HCT116 (cell line): ENCODE results near the gene TBL1X. TPM values are rescaled to one million over a fixed set of nuclear protein-coding genes. Genes with fewer than 3 reads are reported as not detected.

Source experiments
- ATAC-seq: fragments of 200-7000 bp; cut with Tn5 transposase; 2 replicates; pipeline ENCODE4 v1.9.1; 2020; ENCODE audit warnings: mild to moderate bottlenecking, moderate library complexity
- BruUV-seq: library from RNA; stranded (reverse); fragments of 400-500 nt; replicated peaks from 2 replicates; lab custom pipeline; 2021; lab: Mats Ljungman, UMichigan
- CTCF ChIA-PET: fragments of 300-600 bp; sonication (Branson Sonifier 250); formaldehyde crosslinking; loops from one replicate; lab custom pipeline; 2021; ENCODE audit warnings: antibody characterized with exemption; lab: Charles Lee
- POLR2A ChIA-PET: fragments of 300-600, 350-600 bp; sonication (Branson Sonifier 250); formaldehyde crosslinking; loops from one replicate; lab custom pipeline; 2021; ENCODE audit warnings: antibody characterized with exemption; lab: Charles Lee
- RAD21 ChIA-PET, 2 experiments: fragments of 300-600 bp; sonication (Branson Sonifier 250); formaldehyde crosslinking; loops; one replicate each; lab custom pipeline; 2023; ENCODE audit warnings: low total read pairs in 2 of 2; ENCODE audit not compliant: uncharacterized antibody in 2 of 2, unreplicated experiment in 2 of 2, low non-redundant PET in 1 of 2; lab: Charles Lee
- DNase-seq: peaks from one replicate; pipeline ENCODE4 v3.0.0-alpha.2; 2010; ENCODE audit warnings: low read depth, low spot score
- H2AFZ ChIP-seq: fragments of 200-600 bp; shearing (Covaris generic), sonication (generic); 2 replicates; pipeline ENCODE4 v1.6.1; 2017; ENCODE audit warnings: low read depth, mixed run types, mixed read lengths, antibody characterized with exemption, low read length; ENCODE audit not compliant: poor library complexity, severe bottlenecking
- H3K27ac ChIP-seq: 2 replicates; pipeline ENCODE4 v1.5.1; 2012; ENCODE audit warnings: low read depth, low read length
- H3K27me3 ChIP-seq: fragments of 200-600 bp; sonication (generic); 2 replicates; pipeline ENCODE4 v1.6.1; 2016; ENCODE audit warnings: mixed run types, low read length, mixed read lengths; ENCODE audit not compliant: insufficient read depth
- H3K36me3 ChIP-seq, 2 experiments: fragments of 200-500 bp in 1 of 2; fragments of 200-600 bp in 1 of 2; sonication (Bioruptor generic) in 1 of 2; sonication (generic) in 1 of 2; 2 replicates each; pipeline versions ENCODE4 v1.5.1 to v1.6.1; 2014 to 2016; ENCODE audit warnings: low read length in 2 of 2, inconsistent platforms in 1 of 2, mixed read lengths in 1 of 2, mixed run types in 1 of 2; ENCODE audit not compliant: insufficient read depth in 2 of 2, control insufficient read depth in 1 of 2
- H3K4me1 ChIP-seq, 2 experiments: fragments of 200-600 bp in 1 of 2; sonication (generic) in 1 of 2; 2 replicates each; pipeline versions ENCODE4 v1.5.1 to v1.6.1; 2012 to 2017; ENCODE audit warnings: low read length in 2 of 2, inconsistent platforms in 1 of 2, mild to moderate bottlenecking in 1 of 2, mixed read lengths in 1 of 2, mixed run types in 1 of 2, moderate library complexity in 1 of 2; ENCODE audit not compliant: insufficient read depth in 2 of 2, control insufficient read depth in 1 of 2
- H3K4me2 ChIP-seq: fragments of 200-600 bp; sonication (generic); 2 replicates; pipeline ENCODE4 v1.6.1; 2017; ENCODE audit warnings: mixed run types, low read length, mixed read lengths
- H3K4me3 ChIP-seq, 2 experiments: fragments of 200-600 bp in 1 of 2; sonication (generic) in 1 of 2; replicated peaks in 1 of 2; 2 replicates each; pipeline ENCODE4 v1.5.1; 2011 to 2016; ENCODE audit warnings: low read length in 2 of 2, control low read depth in 1 of 2, low read depth in 1 of 2, mild to moderate bottlenecking in 1 of 2, mixed read lengths in 1 of 2, mixed run types in 1 of 2
- H3K79me2 ChIP-seq: fragments of 200-600 bp; sonication (generic); 2 replicates; pipeline ENCODE4 v1.6.1; 2017; ENCODE audit warnings: mild to moderate bottlenecking, mixed run types, low read length, moderate library complexity, mixed read lengths; ENCODE audit not compliant: insufficient read depth
- H3K9ac ChIP-seq: fragments of 200-600 bp; sonication (generic); 2 replicates; pipeline ENCODE4 v1.6.1; 2016; ENCODE audit warnings: low read length, mixed read lengths
- H3K9me2 ChIP-seq: fragments of 200-600 bp; sonication (generic), shearing (Covaris generic); 2 replicates; pipeline ENCODE4 v1.6.1; 2017; ENCODE audit warnings: mixed run types, mild to moderate bottlenecking, moderate library complexity; ENCODE audit not compliant: insufficient read depth
- H3K9me3 ChIP-seq, 2 experiments: fragments of 200-500 bp in 1 of 2; fragments of 200-600 bp in 1 of 2; sonication (Bioruptor generic) in 1 of 2; sonication (generic) in 1 of 2; 2 replicates each; pipeline ENCODE4 v1.6.1; 2014 to 2017; ENCODE audit warnings: low read length in 2 of 2, mixed read lengths in 2 of 2, inconsistent platforms in 1 of 2, low read depth in 1 of 2, mild to moderate bottlenecking in 1 of 2, mixed run types in 1 of 2, moderate library complexity in 1 of 2; ENCODE audit not compliant: control insufficient read depth in 1 of 2, insufficient read depth in 1 of 2
- H4K20me1 ChIP-seq: fragments of 200-600 bp; sonication (generic), shearing (Covaris generic); 2 replicates; pipeline ENCODE4 v1.6.1; 2017; ENCODE audit warnings: mixed run types, mild to moderate bottlenecking, moderate library complexity; ENCODE audit not compliant: insufficient read depth
- ATF3 ChIP-seq: IDR thresholded peaks from 2 replicates; pipeline ENCODE4 v1.6.1; 2012
- CBX3 ChIP-seq: IDR thresholded peaks from 2 replicates; pipeline ENCODE4 v1.6.1; 2012; ENCODE audit warnings: low read depth
- CEBPB ChIP-seq: IDR thresholded peaks from 2 replicates; pipeline ENCODE4 v1.6.1; 2012; ENCODE audit warnings: low read depth
- EZH2 ChIP-seq: fragments of 200-600 bp; sonication (generic); IDR thresholded peaks from 2 replicates; pipeline ENCODE4 v1.6.1; 2017; ENCODE audit warnings: antibody characterized with exemption, mixed run types
- EZH2phosphoT487 ChIP-seq: fragments of 200-600 bp; IDR thresholded peaks from 2 replicates; pipeline ENCODE4 v1.6.1; 2018; ENCODE audit warnings: antibody characterized with exemption, borderline replicate concordance
- FOSL1 ChIP-seq: IDR thresholded peaks from 2 replicates; pipeline ENCODE4 v1.6.1; 2012; ENCODE audit warnings: low read depth
- MAX ChIP-seq: IDR thresholded peaks from 2 replicates; pipeline ENCODE4 v1.6.1; 2012
- POLR2A ChIP-seq: IDR thresholded peaks from 2 replicates; pipeline ENCODE4 v1.7.0; 2011; ENCODE audit warnings: borderline replicate concordance; ENCODE audit not compliant: insufficient read depth, insufficient read length; ENCODE audit errors: extremely low read depth
- POLR2AphosphoS5 ChIP-seq: IDR thresholded peaks from 2 replicates; pipeline ENCODE4 v1.6.1; 2011; ENCODE audit warnings: mild to moderate bottlenecking, low read depth, low read length, moderate library complexity
- RAD21 ChIP-seq: IDR thresholded peaks from 2 replicates; pipeline ENCODE4 v1.6.1; 2012; ENCODE audit warnings: low read depth, mild to moderate bottlenecking
- SIN3A ChIP-seq: IDR thresholded peaks from 2 replicates; pipeline ENCODE4 v1.6.1; 2012; ENCODE audit warnings: low read depth
- SP1 ChIP-seq: IDR thresholded peaks from 2 replicates; pipeline ENCODE4 v1.6.1; 2012; ENCODE audit warnings: low read depth
- YY1 ChIP-seq: IDR thresholded peaks from 2 replicates; pipeline ENCODE4 v1.6.1; 2011; ENCODE audit warnings: low read length, low read depth, moderate library complexity, mild to moderate bottlenecking; ENCODE audit not compliant: insufficient replicate concordance; ENCODE audit errors: extremely low read depth
- ZBTB33 ChIP-seq: IDR thresholded peaks from 2 replicates; pipeline ENCODE4 v1.6.1; 2011; ENCODE audit warnings: mild to moderate bottlenecking, low read length, moderate library complexity; ENCODE audit not compliant: insufficient replicate concordance; ENCODE audit errors: extremely low read depth
- ZNF274 ChIP-seq: fragments of 200-500 bp; sonication (Bioruptor generic); IDR thresholded peaks from 2 replicates; pipeline ENCODE4 v1.6.1; 2014; ENCODE audit warnings: mild to moderate bottlenecking, low read depth, low read length, inconsistent platforms
- intact Hi-C: fragments of 100-400 bp; cut with micrococcal nuclease; formaldehyde crosslinking; loops from 2 replicates; pipeline ENCODE4 v1.10.0; 2022
- total RNA-seq: library from RNA; stranded (reverse); gene quantifications from one replicate; pipeline ENCODE4 v1.2.1, GENCODE V29; 2021; ENCODE audit not compliant: unreplicated experiment

Gene TBL1X
- total RNA-seq, 1 experiment from 2014 or later, result 37.8 TPM

- POLR2A ChIA-PET, result no interaction called here
- no peaks in the 10 kb centered on the region for H3K4me1 ChIP-seq
- BruUV-seq, result no TSS peak
- no peaks in the 10 kb centered on the region for H3K36me3 ChIP-seq
- H3K9me3 ChIP-seq, result no peaks in the 10 kb centered on the region
- H3K79me2 ChIP-seq, result no peaks in the 10 kb centered on the region
- intact Hi-C loops, result no loop called here
- no peak overlapping the region for H3K4me3 ChIP-seq
- RAD21 ChIA-PET, result no interaction called here
- H3K9ac ChIP-seq, result no peak overlapping the region
- no peak overlapping the region for H2AFZ ChIP-seq
- no peak for ATAC-seq
- H3K27me3 ChIP-seq, result no peaks in the 10 kb centered on the region
- no peak overlapping the region for H3K4me2 ChIP-seq
- H3K9me2 ChIP-seq, result no peaks in the 10 kb centered on the region
- H3K27ac ChIP-seq, result no peak overlapping the region
- no peak for TF ChIP-seq MAX
- TF ChIP-seq ZBTB33, result no peak
- no peak for TF ChIP-seq ATF3
- TF ChIP-seq POLR2AphosphoS5, result no peak
- TF ChIP-seq EZH2, result no peak
- TF ChIP-seq YY1, result no peak
- TF ChIP-seq ZNF274, result no peak
- TF ChIP-seq CBX3, result no peak
- no peak for TF ChIP-seq SIN3A
- TF ChIP-seq RAD21, result no peak
- no peak for TF ChIP-seq EZH2phosphoT487
- no peak for TF ChIP-seq POLR2A
- no peak for TF ChIP-seq FOSL1
- no peak for TF ChIP-seq CEBPB
- TF ChIP-seq SP1, result no peak
- no peak for DNase-seq
- no peaks in the 10 kb centered on the region for H4K20me1 ChIP-seq
- CTCF ChIA-PET, result no interaction called here
Measured at GRCh38 chrX:9730078-9730477, 265.2 kb downstream of the TBL1X start.
